Left hindlimb (tissue), 1 donor: Measurements from ENCODE around the gene CHN1.

Experiments used
- DNase-seq: peaks from one replicate; pipeline ENCODE4 v3.0.0-alpha.2; 2018

CHN1 gene

DNA sequence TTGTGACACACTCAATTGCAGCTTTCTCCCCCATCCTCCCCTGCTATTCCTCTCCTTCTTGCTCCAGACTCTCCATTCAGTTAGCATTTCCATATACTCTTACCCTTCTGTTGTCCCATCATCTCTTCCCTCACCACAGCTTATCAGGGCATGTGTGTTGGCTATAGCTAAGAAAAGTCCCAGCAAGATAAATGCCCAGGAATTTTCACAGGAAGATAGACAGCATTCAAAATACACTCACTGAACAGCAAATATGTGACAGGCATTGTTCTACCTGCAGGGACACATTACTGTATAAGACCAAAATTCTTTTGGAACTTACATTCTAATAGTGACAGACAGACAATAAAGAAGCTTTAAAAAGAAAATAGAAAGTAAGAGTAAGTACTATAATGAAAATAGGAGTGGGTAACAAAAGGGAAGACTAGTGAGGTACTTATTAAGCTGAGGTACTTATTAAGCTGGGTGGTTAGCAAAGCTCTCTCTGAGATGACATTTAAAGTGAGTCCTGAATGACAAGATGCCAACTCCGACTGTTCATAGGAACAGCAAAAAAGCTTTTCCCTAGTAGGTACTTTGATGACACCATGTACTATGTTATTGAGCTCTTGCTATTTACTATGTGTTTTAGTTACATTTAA lies 86.2 kb downstream of the CHN1 start:
- no peak for DNase-seq

- no peak for DNase-seq
These were observed 88.8 kb downstream of the CHN1 start for GRCh38 chr2:174916270-174916930.

DNA sequence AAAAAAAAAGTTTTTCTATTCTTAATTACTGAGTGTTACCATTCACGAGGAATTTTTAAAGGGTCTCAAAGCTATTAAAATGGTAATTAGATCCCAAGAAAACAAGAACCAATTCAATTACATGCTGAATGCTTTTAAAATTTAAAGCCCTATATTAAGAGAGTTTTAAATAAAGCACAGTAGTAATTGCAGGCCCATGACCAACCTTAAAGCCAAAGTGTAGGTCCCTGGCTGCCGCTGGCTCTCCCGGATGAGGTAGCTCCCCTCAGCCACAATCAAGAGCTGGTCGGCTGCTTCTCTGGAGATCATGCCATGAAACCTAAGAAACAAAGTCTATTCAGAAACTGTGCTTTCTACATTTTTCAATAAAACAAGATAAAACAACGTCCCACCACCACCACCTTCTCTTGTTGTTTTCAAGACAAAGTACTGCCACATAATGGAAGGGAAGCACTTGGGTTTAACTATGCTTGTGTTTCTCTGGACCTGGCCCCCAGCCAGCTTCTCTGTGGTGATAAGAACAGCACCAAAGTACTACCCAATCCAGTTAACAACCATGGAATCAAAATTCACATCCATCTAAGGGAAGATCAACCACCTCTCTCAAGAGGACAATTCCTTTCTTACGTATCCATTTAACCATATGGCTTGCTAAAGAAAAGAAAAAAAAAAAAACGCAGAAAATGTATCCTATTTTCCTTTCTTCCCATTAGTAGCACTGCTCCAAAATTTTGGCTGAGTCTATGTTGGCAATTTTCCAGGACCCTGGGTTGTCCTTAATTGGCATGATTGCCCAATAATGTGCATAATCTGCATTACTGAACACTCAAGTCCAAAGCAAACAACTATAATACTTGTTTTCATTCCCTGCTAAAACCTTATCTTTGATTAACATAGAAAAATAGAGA lies 90.1 kb downstream of the CHN1 start:
- DNase-seq, result no peak

DNA sequence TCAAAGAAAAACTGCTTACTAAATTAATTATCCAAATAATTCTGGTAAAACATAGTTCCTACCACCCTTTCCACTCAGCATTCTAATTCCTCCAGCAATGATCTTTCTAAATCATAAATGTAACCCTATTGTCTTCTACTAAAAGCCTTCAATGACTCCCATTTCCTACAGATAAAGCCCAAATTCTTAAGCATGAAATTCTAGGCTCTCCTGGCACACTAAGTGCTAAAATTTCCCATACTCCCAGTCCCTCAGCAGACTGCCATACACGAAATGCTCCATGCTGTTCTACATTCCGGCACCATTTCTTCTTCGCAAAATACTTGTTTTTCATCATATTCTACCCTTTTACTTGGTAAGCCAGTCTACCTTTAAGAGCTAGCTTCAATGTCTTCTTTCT lies 96.9 kb downstream of the CHN1 start:
- DNase-seq, result no peak

GRCh38 chr2:174903264-174903556 lies 102.0 kb downstream of the CHN1 start:
- DNase-seq, result no peak

GRCh38 chr2:174902506-174903263 lies 102.5 kb downstream of the CHN1 start:
- no peak for DNase-seq

- no peak for DNase-seq
These were observed 104.1 kb downstream of the CHN1 start for GRCh38 chr2:174901075-174901474.

DNA sequence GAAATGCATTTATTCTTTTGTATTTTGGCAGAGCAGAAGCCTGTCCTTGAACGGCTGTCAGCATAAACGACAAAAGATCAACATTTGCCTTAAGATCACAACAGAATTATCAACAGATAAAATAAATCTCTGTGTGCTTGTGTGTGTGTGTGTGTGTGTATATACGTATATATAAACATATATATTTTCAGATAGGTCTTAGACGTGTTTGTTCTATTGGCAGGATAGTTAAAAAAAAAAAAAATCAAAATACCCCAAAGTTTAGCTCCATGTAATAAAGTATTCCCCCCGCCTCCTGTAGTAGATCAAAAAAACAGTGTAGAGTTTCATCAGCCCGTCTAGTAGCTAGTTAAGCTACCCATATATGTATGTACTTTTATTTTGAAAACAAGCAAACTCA lies 107.9 kb downstream of the CHN1 start:
- DNase-seq, result no peak

DNA sequence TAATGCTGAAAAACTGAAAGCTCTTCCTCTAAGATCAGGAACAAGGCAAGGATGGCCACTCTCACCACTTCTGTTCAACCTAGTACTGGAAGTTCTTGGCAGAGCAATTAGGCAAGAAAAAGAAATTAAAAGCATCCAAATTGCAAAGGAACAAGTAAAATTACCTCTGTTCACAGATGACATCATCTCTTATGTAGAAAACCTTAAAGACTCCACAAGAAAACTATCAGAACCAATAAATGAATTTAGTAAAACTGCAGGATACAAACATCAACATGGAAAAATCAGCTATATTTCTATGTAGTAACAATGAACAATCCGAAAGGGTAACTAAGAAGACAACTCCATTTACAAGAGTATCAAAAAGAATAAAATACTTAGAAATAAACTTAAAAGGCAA lies 112.2 kb downstream of the CHN1 start:
- no peak for DNase-seq

- DNase-seq, result no peak
These were observed 112.6 kb downstream of the CHN1 start for GRCh38 chr2:174892546-174892945.

GRCh38 chr2:174888646-174889271 lies 116.4 kb downstream of the CHN1 start:
- DNase-seq, result no peak

GRCh38 chr2:174888146-174888545 lies 117.0 kb downstream of the CHN1 start:
- no peak for DNase-seq

- no peak for DNase-seq
These were observed 122.8 kb downstream of the CHN1 start for GRCh38 chr2:174882416-174882815.

GRCh38 chr2:174881678-174882077 lies 123.5 kb downstream of the CHN1 start:
- no peak for DNase-seq

DNA sequence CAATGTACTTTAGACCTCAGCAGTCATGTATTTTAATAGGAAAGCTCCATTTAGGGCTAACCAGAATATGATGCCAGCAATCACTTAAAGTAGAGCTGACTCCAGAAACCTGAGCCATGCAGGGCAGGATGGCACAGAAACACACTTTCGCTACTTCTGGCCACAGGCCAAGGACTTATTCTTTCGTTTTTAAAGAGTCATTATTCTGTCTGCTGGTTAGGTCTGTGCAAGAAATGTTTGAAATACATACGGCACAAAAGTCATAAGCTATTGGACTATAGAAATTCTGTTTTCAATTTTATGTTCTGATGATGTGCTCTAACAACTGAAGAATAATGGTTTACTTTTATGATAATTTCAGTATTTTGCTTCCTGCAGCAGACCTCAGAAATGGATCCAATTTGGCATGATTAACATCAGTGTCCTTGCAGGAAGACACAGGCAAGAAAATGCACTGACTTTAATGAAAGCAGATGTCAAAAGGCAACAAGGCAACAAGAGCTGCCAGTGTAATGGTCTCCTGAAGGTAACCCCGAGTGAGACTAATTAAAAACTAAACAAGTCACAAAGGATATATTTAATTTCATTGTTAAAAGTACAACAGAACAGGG lies 126.5 kb downstream of the CHN1 start:
- DNase-seq, result no peak

DNA sequence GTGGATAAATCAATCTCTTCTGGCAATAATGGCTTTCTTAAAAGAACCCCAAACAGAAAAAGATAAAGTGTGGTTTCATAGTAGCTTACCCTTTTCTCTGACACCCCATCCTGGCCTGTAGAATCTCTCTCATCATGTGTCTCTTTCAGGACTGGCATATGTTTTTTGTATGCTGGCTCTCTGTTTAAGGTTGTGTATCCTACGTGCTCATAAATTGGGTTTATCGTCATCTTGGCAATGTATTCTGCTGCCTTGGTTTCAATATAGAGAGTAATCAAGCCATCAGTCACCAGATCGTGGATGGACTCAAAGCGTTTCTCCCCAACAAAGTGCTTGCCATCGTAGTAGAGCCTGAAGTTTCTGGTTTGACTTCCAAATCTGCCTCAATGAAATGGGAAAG lies 127.4 kb downstream of the CHN1 start:
- DNase-seq, result no peak

- no peak for DNase-seq
These were observed 127.9 kb downstream of the CHN1 start for GRCh38 chr2:174877301-174877700.

GRCh38 chr2:174874085-174874484 lies 131.1 kb downstream of the CHN1 start:
- DNase-seq, result no peak

- DNase-seq, result no peak
These were observed 131.7 kb downstream of the CHN1 start for GRCh38 chr2:174873471-174873870.

GRCh38 chr2:174870787-174871186 lies 134.4 kb downstream of the CHN1 start:
- DNase-seq, result no peak

GRCh38 chr2:174868878-174869277 lies 136.3 kb downstream of the CHN1 start:
- no peak for DNase-seq

GRCh38 chr2:174866421-174866820 lies 138.8 kb downstream of the CHN1 start:
- no peak for DNase-seq
